Stimulated activated CD4-positive, alpha-beta T cell treated with anti-CD3 and anti-CD28 coated beads, Interleukin-4, amount 100 ng/mL, for 48 hours (primary cell): ENCODE data around the gene UGT1A9.
"Not testable (repeated sequence)": the region's sequence is repeated elsewhere in the genome, so short reads cannot be mapped to it uniquely, and the experiment has no call there.

Source experiments
- DNase-seq, 2 donors: peaks; one replicate each; pipeline ENCODE4 v3.0.0-alpha.2; 2020; ENCODE audit warnings: low read depth in 2 of 2

The UGT1A9 gene

GRCh38 chr2:233680361-233681045, 8.8 kb downstream of the UGT1A9 start:
- no peak for DNase-seq

DNA sequence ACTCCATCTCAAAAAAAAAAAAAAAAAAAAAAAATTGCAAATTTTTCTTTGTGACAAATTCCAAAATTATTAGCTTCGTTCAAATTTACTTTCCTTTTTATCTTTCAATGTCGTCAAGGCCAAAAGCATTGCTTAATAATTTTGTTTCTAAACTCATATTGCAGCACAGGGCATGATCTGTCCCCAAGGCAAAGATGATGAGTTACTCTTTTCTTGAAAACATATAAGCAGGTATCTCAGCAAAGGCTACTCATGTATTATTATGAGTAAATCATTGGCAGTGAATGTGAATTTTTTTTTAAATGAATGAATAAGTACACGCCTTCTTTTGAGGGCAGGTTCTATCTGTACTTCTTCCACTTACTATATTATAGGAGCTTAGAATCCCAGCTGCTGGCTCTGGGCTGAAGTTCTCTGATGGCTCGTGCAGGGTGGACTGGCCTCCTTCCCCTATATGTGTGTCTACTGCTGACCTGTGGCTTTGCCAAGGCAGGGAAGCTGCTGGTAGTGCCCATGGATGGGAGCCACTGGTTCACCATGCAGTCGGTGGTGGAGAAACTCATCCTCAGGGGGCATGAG, 9.9 kb downstream of the UGT1A9 start, which contains the start of gene UGT1A7:
Gene UGT1A7 (plus strand): TSS at position 381 of the 579 bp plus-strand sequence. CDS start 37 bp downstream, at position 418.
- no peak for DNase-seq

GRCh38 chr2:233684640-233685039, 12.9 kb downstream of the UGT1A9 start:
- no peak for DNase-seq

DNA sequence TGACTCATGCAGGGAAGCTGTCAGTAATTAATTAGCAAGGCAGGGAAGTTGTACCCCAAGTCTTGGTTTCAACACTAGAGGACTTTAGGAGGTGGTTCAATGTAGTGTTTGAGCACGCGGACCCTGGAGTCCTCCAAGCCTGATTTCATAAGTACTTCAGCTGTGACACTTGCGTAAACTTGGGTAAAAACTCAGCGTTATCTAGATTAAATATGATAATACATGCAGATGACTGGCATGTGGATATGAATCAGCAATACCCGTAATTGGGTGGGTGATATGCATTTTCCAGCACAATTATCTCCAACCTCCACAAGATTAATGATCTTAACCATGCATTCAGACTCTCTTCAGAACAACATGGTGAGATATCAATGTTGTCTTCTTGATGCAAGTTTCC, 15.2 kb downstream of the UGT1A9 start:
- no peak for DNase-seq

DNA sequence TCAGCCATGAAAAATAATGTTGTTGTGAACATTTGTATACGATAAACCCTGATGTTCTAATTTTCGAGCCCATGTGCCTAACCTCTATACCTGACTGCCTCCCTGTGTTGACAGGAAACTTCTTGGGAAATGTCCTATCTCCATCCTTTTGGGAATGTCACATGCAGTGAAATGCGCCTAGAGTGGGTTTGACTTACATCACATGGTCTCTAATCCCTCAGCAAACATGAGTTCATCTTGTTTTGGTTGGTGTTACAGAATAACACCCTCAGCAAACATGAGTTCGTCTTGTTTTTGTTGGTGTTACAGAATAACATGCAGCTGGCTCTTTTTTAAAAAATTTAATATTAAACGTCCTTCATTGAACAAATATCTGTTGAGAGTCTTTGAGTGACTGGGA, 16.6 kb downstream of the UGT1A9 start:
- DNase-seq, result no peak

- no peak for DNase-seq
Observed at GRCh38 chr2:233689031-233689430, 17.3 kb downstream of the UGT1A9 start.

GRCh38 chr2:233689501-233689900, 17.8 kb downstream of the UGT1A9 start:
- DNase-seq, result no peak

DNA sequence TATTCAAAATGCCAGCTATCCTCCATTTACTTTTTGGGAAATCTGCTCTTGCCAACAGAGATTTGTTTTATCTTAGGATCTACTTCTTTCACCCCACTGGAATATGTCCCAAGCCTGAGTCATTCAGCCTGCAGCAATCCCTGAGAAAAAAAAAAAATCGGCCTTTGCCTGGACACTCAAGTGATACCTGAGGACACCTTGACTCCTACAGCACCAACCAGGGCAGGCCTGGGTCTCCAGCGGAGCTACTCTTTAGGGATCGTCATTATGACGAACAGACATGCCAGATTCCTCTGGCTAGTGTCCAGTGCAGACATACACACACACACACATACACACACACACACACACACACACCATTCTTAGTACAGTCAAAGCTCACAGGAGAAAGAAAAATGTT, 18.7 kb downstream of the UGT1A9 start:
- DNase-seq, result no peak

DNA sequence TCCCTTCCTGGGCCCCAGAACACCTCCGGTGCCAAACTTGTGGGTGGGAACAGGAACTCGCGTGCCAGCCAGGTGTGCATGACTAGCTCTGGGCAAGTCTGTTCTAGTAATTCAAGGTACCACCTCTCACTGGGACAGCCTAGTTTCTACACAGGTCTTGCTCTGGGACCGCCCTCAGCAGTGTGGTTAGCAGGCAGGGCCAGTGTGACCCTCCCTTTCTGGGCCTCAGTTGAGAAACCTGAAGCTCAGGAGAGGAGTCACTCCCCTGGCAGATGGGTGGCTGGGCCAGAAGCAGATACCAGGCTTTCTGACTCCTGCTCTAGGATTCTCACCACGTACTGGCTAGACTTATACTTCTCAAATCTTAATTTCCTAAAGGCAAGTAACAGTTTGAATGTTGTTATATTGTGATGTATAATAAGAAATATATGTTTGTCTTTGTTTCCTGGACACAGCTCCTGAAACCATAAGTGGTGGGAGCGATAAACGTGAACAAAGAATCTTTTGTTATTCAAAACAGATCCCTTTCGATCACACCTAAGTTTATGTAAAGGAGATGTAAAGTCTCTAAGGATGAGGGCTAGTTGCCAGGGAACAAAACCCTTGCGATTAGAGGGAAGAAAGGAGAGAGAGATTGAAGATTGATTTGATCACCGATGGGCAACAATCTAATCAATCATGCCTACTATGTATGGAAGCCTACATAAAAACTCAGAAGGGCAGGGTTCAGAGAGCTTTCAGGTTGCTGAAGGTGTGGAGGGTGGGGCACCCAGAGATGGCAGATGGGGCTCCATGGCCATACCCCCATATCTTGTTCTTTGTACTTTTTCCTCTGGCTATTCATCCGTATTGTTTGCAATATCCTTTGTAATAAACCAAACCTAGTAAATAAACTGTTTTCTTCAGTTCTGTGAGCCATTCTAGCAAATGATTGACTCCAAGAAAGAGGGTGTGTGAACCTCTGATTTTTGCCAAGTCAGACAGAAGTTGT, 20.0 kb downstream of the UGT1A9 start:
- no peak for DNase-seq

GRCh38 chr2:233692648-233693047, 20.9 kb downstream of the UGT1A9 start, which contains the start of gene UGT1A6:
Gene UGT1A6 (plus strand): TSS chr2:233692890. CDS start chr2:233693005, 115 bp downstream.
- DNase-seq, result no peak

- DNase-seq, result no peak
Observed at GRCh38 chr2:233693963-233694362, 22.3 kb downstream of the UGT1A9 start.

DNA sequence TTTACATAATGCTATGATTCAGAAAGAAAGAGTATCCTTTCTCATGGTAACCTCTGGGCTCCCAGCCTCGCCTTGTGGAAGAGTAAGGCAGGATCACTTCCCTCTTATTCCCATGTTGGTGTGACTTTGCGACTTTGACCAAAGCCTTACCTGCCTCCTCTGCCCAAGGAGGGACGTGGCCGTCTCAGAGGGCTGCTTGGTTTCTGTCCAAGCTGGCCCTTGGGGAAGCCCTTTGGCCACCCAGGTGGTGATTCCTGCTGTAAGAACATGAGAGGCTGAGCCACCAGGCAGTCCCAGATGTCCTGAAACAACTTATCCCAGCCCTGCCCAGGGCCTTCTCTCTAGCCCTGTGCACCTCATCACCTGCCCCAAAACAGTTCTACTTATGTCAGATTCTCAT, 27.0 kb downstream of the UGT1A9 start:
- DNase-seq, result no peak

- DNase-seq, result no peak
Observed at GRCh38 chr2:233699424-233700027, 27.8 kb downstream of the UGT1A9 start.

DNA sequence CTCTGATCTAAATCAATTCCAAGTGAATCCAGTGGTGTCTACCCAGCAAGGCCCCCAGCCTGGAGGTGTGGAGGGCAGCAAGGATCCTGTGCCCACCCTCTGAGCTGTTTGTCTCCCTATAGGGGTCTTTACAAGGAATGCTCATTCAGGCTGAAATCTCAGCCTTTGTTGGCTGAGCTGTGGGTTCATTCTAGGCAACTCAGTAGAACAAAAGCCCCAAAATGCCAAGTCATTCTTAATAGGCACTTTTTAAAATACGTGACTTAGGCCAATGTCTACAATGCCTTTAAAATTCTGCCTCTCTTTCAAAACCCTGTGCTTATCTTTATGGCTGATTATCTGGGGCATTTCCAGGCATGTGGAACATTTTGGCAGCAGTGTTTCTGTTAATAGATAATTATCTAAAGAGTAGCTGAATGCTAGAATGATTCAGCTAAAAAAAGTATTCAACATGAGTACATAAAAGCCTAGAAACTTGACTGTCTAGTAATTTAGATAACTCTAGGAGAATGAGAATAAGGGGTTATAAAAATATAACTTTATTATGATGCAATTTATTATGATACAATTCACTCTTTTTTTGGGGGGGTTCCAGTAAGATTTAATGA, 28.4 kb downstream of the UGT1A9 start:
- DNase-seq, result no peak

- not testable (repeated sequence) for DNase-seq
Observed at GRCh38 chr2:233700842-233701241, 29.1 kb downstream of the UGT1A9 start.

- DNase-seq, result no peak
Observed at GRCh38 chr2:233702238-233702637, 30.5 kb downstream of the UGT1A9 start.

DNA sequence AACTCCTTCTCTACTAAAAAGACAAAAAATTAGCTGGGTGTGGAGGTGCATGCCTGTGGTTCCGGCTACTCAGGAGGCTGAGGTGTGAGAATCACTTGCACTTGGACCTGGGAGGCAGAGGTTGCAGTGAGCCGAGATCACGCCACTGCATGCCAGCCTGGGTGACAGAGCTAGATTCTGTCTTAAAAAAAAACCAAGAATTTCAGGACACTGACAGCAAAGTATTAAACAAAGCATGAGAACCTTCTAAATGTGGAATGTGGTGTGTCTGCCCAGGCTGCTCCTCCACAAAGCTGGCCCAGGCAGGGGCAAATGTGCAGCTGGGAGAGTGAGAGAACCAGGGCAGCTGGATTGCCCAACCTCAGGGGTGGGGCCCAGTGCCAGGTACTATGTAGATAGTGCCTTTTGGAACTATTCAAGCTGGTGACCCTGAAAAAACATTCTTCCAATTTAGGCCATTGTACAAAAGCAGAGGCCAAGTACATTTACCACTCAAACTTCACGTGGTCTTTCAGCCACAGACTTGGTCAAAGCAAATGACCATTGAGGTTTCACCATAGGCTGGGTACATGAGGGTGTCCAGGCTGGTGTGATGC, 34.3 kb downstream of the UGT1A9 start:
- DNase-seq, result no peak

DNA sequence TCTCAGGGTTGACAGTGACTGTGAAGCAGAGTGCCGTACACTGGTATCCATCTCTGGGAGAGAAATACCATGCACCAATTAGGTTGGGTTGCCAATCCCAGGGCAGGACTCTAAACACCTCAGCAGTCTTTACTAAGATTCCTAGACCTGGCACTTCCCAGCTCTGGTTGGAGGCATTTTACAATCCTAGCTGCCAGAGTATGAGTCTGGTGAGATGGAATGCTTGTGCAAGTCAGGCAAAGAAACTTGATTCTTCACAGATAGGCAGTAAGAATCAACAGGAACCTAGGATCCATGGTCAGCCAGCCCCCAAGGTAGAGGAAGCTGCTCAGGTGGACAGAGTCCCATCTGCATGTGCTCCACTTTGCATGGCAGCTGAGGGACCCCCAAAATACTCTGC, 35.0 kb downstream of the UGT1A9 start:
- no peak for DNase-seq

DNA sequence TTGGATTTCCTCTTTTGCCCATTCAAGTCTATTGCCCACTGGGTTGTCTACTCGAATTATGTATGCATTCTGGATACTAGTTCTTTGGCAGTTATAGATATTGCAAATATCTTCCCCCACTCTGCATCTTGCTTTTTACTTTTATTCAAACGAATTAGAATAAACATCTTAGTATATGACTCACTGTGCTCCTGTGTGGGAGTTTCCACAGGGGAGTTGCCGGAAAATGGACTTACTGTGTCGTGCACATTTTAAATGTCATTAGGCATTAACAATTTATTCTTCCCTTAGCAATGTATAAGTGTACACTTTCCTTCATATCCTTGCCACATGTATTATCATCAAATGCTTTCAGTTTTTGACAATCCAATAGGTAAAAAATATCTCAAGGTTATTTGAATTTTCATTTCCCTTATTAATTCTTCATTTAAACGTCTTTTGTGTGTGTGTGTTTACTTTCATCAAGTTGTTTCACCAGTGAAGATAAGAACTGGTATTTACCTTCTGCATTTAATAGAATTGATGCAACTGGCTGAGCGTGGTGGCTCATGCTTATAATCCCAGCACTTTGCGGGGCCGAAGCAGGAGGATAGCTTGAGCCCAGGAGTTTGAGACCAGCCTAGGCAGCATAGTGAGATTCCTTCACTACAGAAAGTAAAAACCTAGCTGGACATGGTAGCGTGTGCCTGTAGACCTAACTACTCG, 36.4 kb downstream of the UGT1A9 start:
- DNase-seq, result no peak

GRCh38 chr2:233708942-233709341, 37.2 kb downstream of the UGT1A9 start:
- DNase-seq, result no peak
